K562 (cell line): ENCODE results near the gene KRTAP2-1.

Source experiments
- AFF4 ChIP-seq: sonication (generic); formaldehyde crosslinking; IDR thresholded peaks from 2 replicates; pipeline ENCODE4 v1.8.0; 2023; ENCODE audit warnings: mild to moderate bottlenecking, missing genetic modification reagents
- CTCF ChIP-seq, 3 experiments: IDR thresholded peaks in 2 of 3; conservative IDR thresholded peaks in 1 of 3; 2 replicates each; pipeline ENCODE4 v1.5.1; 2011 to 2012; ENCODE audit warnings: low read length in 3 of 3, mild to moderate bottlenecking in 3 of 3, control low read depth in 2 of 3, improper control_type of control experiment in 1 of 3, inconsistent platforms in 1 of 3, low read depth in 1 of 3, mixed read lengths in 1 of 3, moderate library complexity in 1 of 3; ENCODE audit not compliant: insufficient read depth in 2 of 3
- HDAC2 ChIP-seq: fragments of 450-650 bp; IDR thresholded peaks from 2 replicates; pipeline ENCODE4 v1.6.1; 2016; ENCODE audit warnings: mild to moderate bottlenecking
- POLR2A ChIP-seq: fragments of 450-650 bp; conservative IDR thresholded peaks from 2 replicates; pipeline ENCODE4 v1.6.1; 2016
- POLR2G ChIP-seq: fragments of 200-400 bp; formaldehyde crosslinking; IDR thresholded peaks from 2 replicates; pipeline ENCODE4 v1.6.1; 2017; ENCODE audit warnings: low read depth, mild to moderate bottlenecking, antibody characterized with exemption, low read length, moderate library complexity
- REST ChIP-seq, 2 experiments: fragments of 450-650 bp; formaldehyde crosslinking in 1 of 2; IDR thresholded peaks; 2 replicates each; pipeline versions ENCODE4 v1.4.0 to v1.6.1; 2014 to 2020; ENCODE audit warnings: mild to moderate bottlenecking in 2 of 2, borderline replicate concordance in 1 of 2, low read depth in 1 of 2
- TCF7L2 ChIP-seq: fragments of 150-350 bp; IDR thresholded peaks from 2 replicates; pipeline ENCODE4 v1.6.1; 2016; ENCODE audit warnings: low read depth, mild to moderate bottlenecking, low read length, moderate library complexity
- TFAP4 ChIP-seq: sonication (generic); formaldehyde crosslinking; IDR thresholded peaks from 2 replicates; pipeline ENCODE4 v1.8.0; 2022; ENCODE audit warnings: missing genetic modification reagents, mild to moderate bottlenecking, moderate library complexity, borderline replicate concordance
- ZNF24 ChIP-seq: fragments of 450-650 bp; IDR thresholded peaks from 2 replicates; pipeline ENCODE4 v1.6.1; 2016
- ZNF561 ChIP-seq: fragments of 450-650 bp; formaldehyde crosslinking; conservative IDR thresholded peaks from 2 replicates; pipeline ENCODE4 v1.4.0; 2020; ENCODE audit warnings: mild to moderate bottlenecking, moderate library complexity

- TF ChIP-seq REST (IDR thresholded peaks at IDR 0.05; ENCODE audit: borderline replicate concordance) = no peak
- TF ChIP-seq REST (CRISPR knock-in tag; IDR thresholded peaks at IDR 0.05; ENCODE audit: low read depth) = no peak
- TF ChIP-seq TFAP4 = no peak
- TF ChIP-seq TCF7L2 = no peak
- TF ChIP-seq ZNF561 = no peak
- no peak for TF ChIP-seq HDAC2
- TF ChIP-seq ZNF24 = no peak
- no peak for TF ChIP-seq POLR2A
- TF ChIP-seq AFF4 (CRISPR knock-in tag) = no peak
- TF ChIP-seq POLR2G = no peak
- no peak for TF ChIP-seq CTCF (IDR thresholded peaks at IDR 0.05 in 2 of 3, conservative IDR thresholded peaks at IDR 0.05 in 1 of 3; ENCODE audit: insufficient read depth in 2 of 3, low read depth in 1 of 3, low read length in 3 of 3)
Measured at GRCh38 chr17:41058741-41059140, 11.6 kb upstream of the KRTAP2-1 start.
